ENCODE measurements around the gene SHROOM3. TPM values are rescaled to one million over a fixed set of nuclear protein-coding genes. Genes with fewer than 3 reads are reported as not detected.

Gene SHROOM3
- total RNA-seq, 2 experiments from 2014 or later = not detected

GRCh38 chr4:76830964-76831703 lies 396.1 kb downstream of the SHROOM3 start:
- Mint-ChIP-seq H3K4me1 (no peaks in the 10 kb centered on the region), H3K27ac (no peak overlapping the region), H3K36me3 (ENCODE audit: low read depth) (no peaks in the 10 kb centered on the region), H3K9me3 (no peaks in the 10 kb centered on the region), H3K4me3 (no peak overlapping the region), H3K27me3 (no peaks in the 10 kb centered on the region)
- DNase-seq = no peak
- ChIA-PET CTCF (interaction anchor here (0.9 kb wide), 1 partner anchor 9 kb away, joined by 4 read pairs; no protein-coding TSS in a partner anchor), POLR2A (no interaction called here)

GRCh38 chr4:76831711-76832373 lies 396.8 kb downstream of the SHROOM3 start:
- Mint-ChIP-seq H3K9me3 (no peaks in the 10 kb centered on the region), H3K36me3 (ENCODE audit: low read depth) (no peaks in the 10 kb centered on the region), H3K4me3 (no peak overlapping the region), H3K4me1 (no peaks in the 10 kb centered on the region), H3K27me3 (no peaks in the 10 kb centered on the region), H3K27ac (no peak overlapping the region)
- ChIA-PET POLR2A (no interaction called here), CTCF (no interaction called here)
- DNase-seq = no peak

Small RNA genes lying within 50 kb of the gene (microRNA-seq; reads per million reads assigned to microRNA genes)
- gene MIR4450 (ENCODE audit: borderline microRNAs expressed, borderline replicate concordance) (not detected), gene MIR548AH (ENCODE audit: borderline microRNAs expressed, borderline replicate concordance) (not detected)

Other genes starting within 250 kb of the SHROOM3 start
- 10 to 100 TPM; 17.0 to 17.8 TPM for gene SCARB2, start 221.4 kb upstream of the SHROOM3 start, total RNA-seq
- gene FAM47E, start 183.5 kb upstream of the SHROOM3 start, total RNA-seq = under 1 TPM in 1 of 2 experiments, not detected in 1; 0.17 TPM
- 1 to 10 TPM in 1 of 2 experiments, under 1 TPM in 1; 0.77 to 1.2 TPM for gene STBD1, start 128.5 kb upstream of the SHROOM3 start, total RNA-seq
- gene CCDC158, start 14.1 kb upstream of the SHROOM3 start, total RNA-seq = not detected

All from activated CD4-positive, alpha-beta T cell treated with anti-CD3 and anti-CD28 coated beads, Interleukin-2, amount 10 ng/mL, durations not matched to agents 7 days and 5 days (primary cell).